ENCODE data around the gene COA1.

DNA sequence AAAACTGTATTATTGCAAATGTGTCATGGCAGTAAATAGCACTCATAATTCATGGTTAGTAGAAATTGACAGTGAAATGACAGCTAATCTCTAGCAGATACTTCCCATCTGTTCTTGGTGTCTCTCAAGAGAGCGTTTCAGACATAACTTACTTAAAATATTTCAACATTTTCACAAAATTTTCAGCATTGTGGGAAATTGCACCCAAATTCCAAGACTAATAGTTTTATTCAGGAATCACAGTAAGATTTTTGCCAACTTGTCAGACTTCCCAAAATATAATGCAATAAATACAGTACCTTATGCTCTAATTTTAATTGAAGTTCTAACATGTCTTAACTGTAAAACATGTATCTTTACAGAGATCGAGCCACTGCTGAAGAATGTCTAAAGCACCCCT lies 105.2 kb downstream of the COA1 start:
- TF ChIP-seq CTCF (conservative IDR thresholded peaks at IDR 0.05 in 1 of 2, IDR thresholded peaks at IDR 0.05 in 1 of 2; ENCODE audit: extremely low read depth in 1 of 2, insufficient read depth in 1 of 2, low read depth in 1 of 2, low read length in 2 of 2), result no peak
- no peak for TF ChIP-seq EZH2 (IDR thresholded peaks at IDR 0.05; ENCODE audit: borderline replicate concordance, low read length)

Measured in mammary epithelial cell (primary cell).